K562 (cell line): ENCODE data around the gene PIGL. TPM values are rescaled to one million over a fixed set of nuclear protein-coding genes. Genes with fewer than 3 reads are reported as not detected.

Experiments
- ARID3A ChIP-seq: IDR thresholded peaks from 2 replicates; pipeline ENCODE4 v1.6.1; 2012; ENCODE audit warnings: low read depth, low read length, improper control_type of control experiment, borderline replicate concordance
- BRF1 ChIP-seq: IDR thresholded peaks from 3 replicates; pipeline ENCODE4 v1.6.1; 2011; ENCODE audit warnings: borderline replicate concordance, mild to moderate bottlenecking; ENCODE audit not compliant: insufficient read length; ENCODE audit errors: extremely low read depth
- CREM ChIP-seq: IDR thresholded peaks from 2 replicates; pipeline ENCODE4 v1.6.1; 2014; ENCODE audit warnings: antibody characterized with exemption, low read depth
- CUX1 ChIP-seq: fragments of 200-800 bp; sonication (Bioruptor generic); IDR thresholded peaks from 2 replicates; pipeline ENCODE4 v1.6.1; 2016; ENCODE audit warnings: missing genetic modification characterization, missing compliant biosample characterization
- EZH2 ChIP-seq: IDR thresholded peaks from 2 replicates; pipeline ENCODE4 v1.6.1; 2012; ENCODE audit warnings: low read depth, mild to moderate bottlenecking, inconsistent platforms, low read length, borderline replicate concordance
- GMEB1 ChIP-seq: fragments of 250-450 bp; sonication (Bioruptor Pico); IDR thresholded peaks from 2 replicates; pipeline ENCODE4 v1.4.0; 2020; ENCODE audit warnings: mild to moderate bottlenecking
- HMBOX1 ChIP-seq: sonication (generic); IDR thresholded peaks from 2 replicates; pipeline ENCODE4 v1.6.1; 2016
- ZBTB9 ChIP-seq: fragments of 450-650 bp; formaldehyde crosslinking; IDR thresholded peaks from 2 replicates; pipeline ENCODE4 v1.4.0; 2020; ENCODE audit warnings: mild to moderate bottlenecking, moderate library complexity
- ZNF184 ChIP-seq: sonication (generic); formaldehyde crosslinking; IDR thresholded peaks from 2 replicates; pipeline ENCODE4 v1.5.0; 2020; ENCODE audit warnings: missing genetic modification reagents
- ZNF212 ChIP-seq: fragments of 450-650 bp; formaldehyde crosslinking; IDR thresholded peaks from 2 replicates; pipeline ENCODE4 v1.4.0; 2020; ENCODE audit warnings: mild to moderate bottlenecking
- ZNF277 ChIP-seq: fragments of 250-450 bp; sonication (Bioruptor Pico); IDR thresholded peaks from 2 replicates; pipeline ENCODE4 v1.8.0; 2022; ENCODE audit warnings: inconsistent platforms, mild to moderate bottlenecking, moderate library complexity, borderline replicate concordance
- ZNF384 ChIP-seq: IDR thresholded peaks from 2 replicates; pipeline ENCODE4 v1.6.1; 2012; ENCODE audit warnings: low read depth, low read length, improper control_type of control experiment
- ZNF511 ChIP-seq: sonication (generic); formaldehyde crosslinking; IDR thresholded peaks from 2 replicates; pipeline ENCODE4 v1.8.0; 2022; ENCODE audit warnings: mild to moderate bottlenecking, missing genetic modification reagents
- ZZZ3 ChIP-seq: fragments of 450-650 bp; IDR thresholded peaks from 2 replicates; pipeline ENCODE4 v1.6.1; 2016; ENCODE audit warnings: antibody characterized with exemption, mild to moderate bottlenecking, moderate library complexity
- polyA plus RNA-seq, 8 experiments: library from polyadenylated mRNA; depleted of rRNA in 4 of 8; stranded (reverse) in 5 of 8; unstranded in 3 of 8; fragments of >200 nt; fragmentation: Nextera tagmentation in 2 of 8; fragmentation: Illumina TruSeq in 1 of 8; extraction: Ambion mirVana in 2 of 8; extraction: Trizol in 1 of 8; gene quantifications; 2 replicates each; pipeline versions ENCODE4 v1.2.1 to v1.2.3, GENCODE V29; 2011 to 2014; ENCODE audit warnings: inconsistent platforms in 1 of 8, missing spikeins in 1 of 8
- total RNA-seq, 7 experiments: library from RNA; depleted of rRNA in 6 of 7; stranded (reverse); fragments of >200 nt in 6 of 7; fragmentation: Illumina TruSeq in 2 of 7; extraction: Trizol in 2 of 7; gene quantifications; 2 replicates each; pipeline versions ENCODE4 v1.2.1 to v1.2.3, GENCODE V29; 2011 to 2021; ENCODE audit warnings: low replicate concordance in 1 of 7

The PIGL gene
- total and polyA plus RNA-seq, 9 of the 15 experiments (the other 6 are each of a cell fraction or from before 2014, with no cell fraction given) = 19.9 to 55.3 (median 29.6) TPM

GRCh38 chr17:16215273-16215964 lies 1.6 kb upstream of the PIGL start, which contains the start of gene NCOR1 (continued):
- TF ChIP-seq CUX1 (CRISPR knock-in tag) (no peak), ZZZ3 (no peak), CREM (no peak), ZNF212 (CRISPR knock-in tag) (no peak), EZH2 (no peak), GMEB1 (CRISPR knock-in tag) (no peak), ZNF277 (CRISPR knock-in tag) (no peak), ZNF384 (no peak), ARID3A (no peak), HMBOX1 (no peak), ZBTB9 (CRISPR knock-in tag) (no peak), ZNF511 (CRISPR knock-in tag) (no peak; the same call in 1 of the 2 replicates), ZNF184 (CRISPR knock-in tag) (no peak), BRF1 (no peak)
